NK-92 treated with Interleukin-12 subunit alpha and Interleukin-12 subunit beta, amount 100 ng/mL, for 24 hours (cell line): Measurements from ENCODE around the gene FZD2.

Source experiments
- DNase-seq: peaks from one replicate; lab custom pipeline; 2025; lab: John Stamatoyannopoulos, UW

The FZD2 gene

GRCh38 chr17:44607836-44608690 lies 50.8 kb downstream of the FZD2 start:
- no peak for DNase-seq

GRCh38 chr17:44608727-44609435 lies 51.6 kb downstream of the FZD2 start:
- DNase-seq, result no peak

DNA sequence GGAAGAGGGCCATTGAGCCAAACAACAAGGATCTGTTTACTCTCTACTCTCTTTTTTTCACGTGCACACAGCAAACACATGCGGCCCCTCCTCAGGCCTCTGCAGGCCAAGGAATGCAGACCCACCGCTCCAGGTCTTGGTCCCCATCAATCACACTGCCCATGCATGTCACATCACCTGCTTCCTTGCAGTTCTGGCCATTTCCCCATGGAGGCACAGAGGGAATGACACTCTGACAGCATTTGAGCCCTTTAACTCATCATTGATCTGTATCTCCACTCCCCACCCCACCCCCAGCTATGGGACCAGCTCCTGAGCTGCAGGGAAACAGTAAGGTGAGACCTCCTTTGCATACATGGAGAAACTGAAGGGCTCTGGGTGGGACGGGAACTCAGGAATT lies 53.0 kb downstream of the FZD2 start:
- DNase-seq, result no peak
